Measurements from ENCODE around the gene CLASRP. TPM values are rescaled to one million over a fixed set of nuclear protein-coding genes. Genes with fewer than 3 reads are reported as not detected.

The CLASRP gene
- total RNA-seq, 1 donor from 2014 or later = 105 TPM

GRCh38 chr19:45030825-45031224, 8.0 kb upstream of the CLASRP start:
- Mint-ChIP-seq H3K9me3 (no peaks in the 10 kb centered on the region), H3K27ac (no peak overlapping the region), H3K27me3 (ENCODE audit: low read depth) (no peaks in the 10 kb centered on the region), H3K4me3 (ENCODE audit: low read depth) (no peak overlapping the region), H3K36me3 (ENCODE audit: low read depth) (peaks cover 81% of the 10 kb centered on the region), H3K4me1 (ENCODE audit: low read depth) (no peaks in the 10 kb centered on the region)
- intact Hi-C loops (cut with micrococcal nuclease) = no loop called here
- no peak for DNase-seq (ENCODE audit: low spot score)

GRCh38 chr19:45032421-45032820, 6.4 kb upstream of the CLASRP start:
- H3K9me3 Mint-ChIP-seq = no peaks in the 10 kb centered on the region
- no peak overlapping the region for H3K27ac Mint-ChIP-seq
- H3K36me3 Mint-ChIP-seq (ENCODE audit: low read depth) = peaks cover 70% of the 10 kb centered on the region
- DNase-seq (ENCODE audit: low spot score) = no peak
- H3K27me3 Mint-ChIP-seq (ENCODE audit: low read depth) = no peaks in the 10 kb centered on the region
- intact Hi-C loops (cut with micrococcal nuclease) = no loop called here
- no peak overlapping the region for H3K4me3 Mint-ChIP-seq (ENCODE audit: low read depth)
- no peaks in the 10 kb centered on the region for H3K4me1 Mint-ChIP-seq (ENCODE audit: low read depth)

GRCh38 chr19:45035755-45036154, 3.1 kb upstream of the CLASRP start:
- intact Hi-C loops (cut with micrococcal nuclease) = loop anchor here (5.0 kb wide), 1 partner anchor 42 kb away; the partner anchor contains the start of genes GEMIN7 and ZNF296
- Mint-ChIP-seq H3K9me3 (no peaks in the 10 kb centered on the region), H3K4me3 (ENCODE audit: low read depth) (no peak overlapping the region), H3K27me3 (ENCODE audit: low read depth) (no peaks in the 10 kb centered on the region), H3K36me3 (ENCODE audit: low read depth) (peaks cover 61% of the 10 kb centered on the region), H3K27ac (no peak overlapping the region), H3K4me1 (ENCODE audit: low read depth) (peaks cover 13% of the 10 kb centered on the region)
- no peak for DNase-seq (ENCODE audit: low spot score)

GRCh38 chr19:45037393-45038169, 1.3 kb upstream of the CLASRP start:
- no peaks in the 10 kb centered on the region for H3K27me3 Mint-ChIP-seq (ENCODE audit: low read depth)
- intact Hi-C loops (cut with micrococcal nuclease) = loop anchor here (5.0 kb wide), 1 partner anchor 40 kb away; the partner anchor contains the start of genes GEMIN7 and ZNF296
- peak overlapping the region; percentile 49 for H3K27ac Mint-ChIP-seq
- H3K9me3 Mint-ChIP-seq = no peaks in the 10 kb centered on the region
- H3K4me3 Mint-ChIP-seq (ENCODE audit: low read depth) = peak overlapping the region; percentile 64
- no peak for DNase-seq (ENCODE audit: low spot score)
- H3K4me1 Mint-ChIP-seq (ENCODE audit: low read depth) = peaks cover 21% of the 10 kb centered on the region
- H3K36me3 Mint-ChIP-seq (ENCODE audit: low read depth) = peaks cover 61% of the 10 kb centered on the region

GRCh38 chr19:45040059-45040771, 1.4 kb downstream of the CLASRP start:
- no peak overlapping the region for H3K27ac Mint-ChIP-seq
- H3K36me3 Mint-ChIP-seq (ENCODE audit: low read depth) = peaks cover 52% of the 10 kb centered on the region
- intact Hi-C loops (cut with micrococcal nuclease) = no loop called here
- H3K4me3 Mint-ChIP-seq (ENCODE audit: low read depth) = peak overlapping the region; percentile 99
- no peak for DNase-seq (ENCODE audit: low spot score)
- no peaks in the 10 kb centered on the region for H3K9me3 Mint-ChIP-seq
- no peaks in the 10 kb centered on the region for H3K27me3 Mint-ChIP-seq (ENCODE audit: low read depth)
- peaks cover 21% of the 10 kb centered on the region for H3K4me1 Mint-ChIP-seq (ENCODE audit: low read depth)

- H3K27ac Mint-ChIP-seq = peak overlapping the region; percentile 18
Observed at GRCh38 chr19:45041125-45041524, 2.3 kb downstream of the CLASRP start.

GRCh38 chr19:45045671-45046353, 7.0 kb downstream of the CLASRP start:
- peaks cover 39% of the 10 kb centered on the region for H3K36me3 Mint-ChIP-seq (ENCODE audit: low read depth)
- H3K9me3 Mint-ChIP-seq = no peaks in the 10 kb centered on the region
- no peak overlapping the region for H3K27ac Mint-ChIP-seq
- H3K27me3 Mint-ChIP-seq (ENCODE audit: low read depth) = no peaks in the 10 kb centered on the region
- no peak overlapping the region for H3K4me3 Mint-ChIP-seq (ENCODE audit: low read depth)
- H3K4me1 Mint-ChIP-seq (ENCODE audit: low read depth) = peaks cover 27% of the 10 kb centered on the region
- intact Hi-C loops (cut with micrococcal nuclease) = no loop called here
- no peak for DNase-seq (ENCODE audit: low spot score)

More at GRCh38 chr19:45041125-45041524, 2.3 kb downstream of the CLASRP start:
- Mint-ChIP-seq H3K27me3 (ENCODE audit: low read depth) (no peaks in the 10 kb centered on the region), H3K4me3 (ENCODE audit: low read depth) (peak overlapping the region; percentile 66), H3K9me3 (no peaks in the 10 kb centered on the region), H3K36me3 (ENCODE audit: low read depth) (peaks cover 54% of the 10 kb centered on the region), H3K4me1 (ENCODE audit: low read depth) (peaks cover 26% of the 10 kb centered on the region)
- intact Hi-C loops (cut with micrococcal nuclease) = no loop called here
- DNase-seq (ENCODE audit: low spot score) = no peak

GRCh38 chr19:45046355-45046754, 7.5 kb downstream of the CLASRP start:
- Mint-ChIP-seq H3K36me3 (ENCODE audit: low read depth) (peaks cover 39% of the 10 kb centered on the region), H3K4me1 (ENCODE audit: low read depth) (peaks cover 24% of the 10 kb centered on the region), H3K9me3 (no peaks in the 10 kb centered on the region), H3K27me3 (ENCODE audit: low read depth) (no peaks in the 10 kb centered on the region), H3K4me3 (ENCODE audit: low read depth) (no peak overlapping the region), H3K27ac (no peak overlapping the region)
- intact Hi-C loops (cut with micrococcal nuclease) = no loop called here
- DNase-seq (ENCODE audit: low spot score) = no peak

- Mint-ChIP-seq H3K4me1 (ENCODE audit: low read depth) (peaks cover 19% of the 10 kb centered on the region), H3K36me3 (ENCODE audit: low read depth) (peaks cover 34% of the 10 kb centered on the region), H3K27ac (peak overlapping the region; percentile 68), H3K9me3 (no peaks in the 10 kb centered on the region), H3K27me3 (ENCODE audit: low read depth) (no peaks in the 10 kb centered on the region), H3K4me3 (ENCODE audit: low read depth) (no peak overlapping the region)
- no peak for DNase-seq (ENCODE audit: low spot score)
- intact Hi-C loops (cut with micrococcal nuclease) = no loop called here
Observed at GRCh38 chr19:45047188-45047797, 8.4 kb downstream of the CLASRP start.

GRCh38 chr19:45049073-45049736, 10.4 kb downstream of the CLASRP start:
- no peaks in the 10 kb centered on the region for H3K27me3 Mint-ChIP-seq (ENCODE audit: low read depth)
- H3K4me3 Mint-ChIP-seq (ENCODE audit: low read depth) = no peak overlapping the region
- DNase-seq (ENCODE audit: low spot score) = no peak
- intact Hi-C loops (cut with micrococcal nuclease) = no loop called here
- peaks cover 19% of the 10 kb centered on the region for H3K4me1 Mint-ChIP-seq (ENCODE audit: low read depth)
- no peaks in the 10 kb centered on the region for H3K9me3 Mint-ChIP-seq
- no peak overlapping the region for H3K27ac Mint-ChIP-seq
- H3K36me3 Mint-ChIP-seq (ENCODE audit: low read depth) = peaks cover 38% of the 10 kb centered on the region

- Mint-ChIP-seq H3K4me3 (ENCODE audit: low read depth) (no peak overlapping the region), H3K27me3 (ENCODE audit: low read depth) (no peaks in the 10 kb centered on the region), H3K4me1 (ENCODE audit: low read depth) (peaks cover 19% of the 10 kb centered on the region), H3K36me3 (ENCODE audit: low read depth) (peaks cover 40% of the 10 kb centered on the region), H3K27ac (no peak overlapping the region), H3K9me3 (no peaks in the 10 kb centered on the region)
- DNase-seq (ENCODE audit: low spot score) = no peak
- intact Hi-C loops (cut with micrococcal nuclease) = no loop called here
Observed at GRCh38 chr19:45050036-45050435, 11.2 kb downstream of the CLASRP start.

- Mint-ChIP-seq H3K4me3 (ENCODE audit: low read depth) (no peak overlapping the region), H3K9me3 (no peaks in the 10 kb centered on the region), H3K27ac (no peak overlapping the region), H3K27me3 (ENCODE audit: low read depth) (no peaks in the 10 kb centered on the region), H3K4me1 (ENCODE audit: low read depth) (peaks cover 6% of the 10 kb centered on the region), H3K36me3 (ENCODE audit: low read depth) (peaks cover 40% of the 10 kb centered on the region)
- intact Hi-C loops (cut with micrococcal nuclease) = no loop called here
- no peak for DNase-seq (ENCODE audit: low spot score)
Observed at GRCh38 chr19:45051929-45052579, 13.2 kb downstream of the CLASRP start.
